22Rv1 (cell line): ENCODE measurements around the gene NOB1.
A peak's percentile ranks its signal among the peaks of the same experiment; 100 is the strongest.
"Not testable (repeated sequence)": the region's sequence is repeated elsewhere in the genome, so short reads cannot be mapped to it uniquely, and the experiment has no call there.

ENCODE experiments used
- H3K27ac ChIP-seq: fragments of 450-650 bp; 2 replicates; pipeline ENCODE4 v1.5.1; 2017
- ZFX ChIP-seq: fragments of 450-650 bp; IDR thresholded peaks from 2 replicates; pipeline ENCODE4 v1.6.1; 2017; ENCODE audit warnings: antibody characterized with exemption, borderline replicate concordance
- TF ChIP-seq, protein P1 (sequence below): fragments of 450-650 bp; IDR thresholded peaks from 2 replicates; pipeline ENCODE4 v1.5.1; 2017; ENCODE audit warnings: mild to moderate bottlenecking

Gene NOB1

DNA sequence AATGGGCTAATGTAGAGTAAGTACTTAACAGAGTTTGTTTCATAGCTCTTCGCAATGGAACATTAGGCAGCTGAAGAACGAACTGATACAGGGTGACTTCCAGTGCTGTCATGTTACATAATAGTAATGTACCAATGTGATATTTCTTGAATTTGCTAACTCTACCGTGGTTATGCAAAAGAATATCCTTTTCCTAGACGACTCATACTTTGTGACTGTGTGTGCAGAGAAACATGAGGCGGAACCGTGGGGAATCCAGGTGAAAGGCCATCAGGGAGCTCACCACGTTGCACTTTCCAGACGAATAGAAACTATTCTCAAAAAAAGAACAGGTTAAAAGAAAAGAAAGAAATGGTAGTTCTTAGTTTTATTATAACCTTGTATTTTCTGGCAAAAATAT, 13.2 kb downstream of the NOB1 start:
- TF ChIP-seq ZFX = no peak
- TF ChIP-seq, protein P1, sequence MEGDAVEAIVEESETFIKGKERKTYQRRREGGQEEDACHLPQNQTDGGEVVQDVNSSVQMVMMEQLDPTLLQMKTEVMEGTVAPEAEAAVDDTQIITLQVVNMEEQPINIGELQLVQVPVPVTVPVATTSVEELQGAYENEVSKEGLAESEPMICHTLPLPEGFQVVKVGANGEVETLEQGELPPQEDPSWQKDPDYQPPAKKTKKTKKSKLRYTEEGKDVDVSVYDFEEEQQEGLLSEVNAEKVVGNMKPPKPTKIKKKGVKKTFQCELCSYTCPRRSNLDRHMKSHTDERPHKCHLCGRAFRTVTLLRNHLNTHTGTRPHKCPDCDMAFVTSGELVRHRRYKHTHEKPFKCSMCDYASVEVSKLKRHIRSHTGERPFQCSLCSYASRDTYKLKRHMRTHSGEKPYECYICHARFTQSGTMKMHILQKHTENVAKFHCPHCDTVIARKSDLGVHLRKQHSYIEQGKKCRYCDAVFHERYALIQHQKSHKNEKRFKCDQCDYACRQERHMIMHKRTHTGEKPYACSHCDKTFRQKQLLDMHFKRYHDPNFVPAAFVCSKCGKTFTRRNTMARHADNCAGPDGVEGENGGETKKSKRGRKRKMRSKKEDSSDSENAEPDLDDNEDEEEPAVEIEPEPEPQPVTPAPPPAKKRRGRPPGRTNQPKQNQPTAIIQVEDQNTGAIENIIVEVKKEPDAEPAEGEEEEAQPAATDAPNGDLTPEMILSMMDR = no peak
- H3K27ac ChIP-seq = no peak overlapping the region

DNA sequence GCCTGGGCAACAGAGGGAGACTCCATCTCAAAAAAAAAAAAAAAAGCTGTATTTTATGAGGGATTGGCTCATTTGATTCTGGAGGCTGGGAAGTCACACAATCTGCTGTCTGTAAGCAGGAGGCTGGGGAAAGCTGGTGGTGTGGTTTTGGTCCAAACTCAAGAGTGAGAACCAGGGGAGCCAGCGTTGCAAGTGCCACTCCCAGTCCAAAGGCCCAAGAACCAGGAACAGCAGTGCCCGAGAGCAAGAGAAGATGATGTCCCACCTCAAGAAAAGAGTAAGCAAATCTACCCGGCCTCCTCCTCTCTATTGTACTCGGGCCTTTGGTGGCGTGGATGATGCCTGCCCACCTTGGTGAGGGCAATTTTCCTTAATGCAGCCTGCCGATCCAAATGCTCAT, 22.6 kb downstream of the NOB1 start:
- no peak overlapping the region for H3K27ac ChIP-seq
- no peak for TF ChIP-seq ZFX
- TF ChIP-seq, protein P1 = no peak

DNA sequence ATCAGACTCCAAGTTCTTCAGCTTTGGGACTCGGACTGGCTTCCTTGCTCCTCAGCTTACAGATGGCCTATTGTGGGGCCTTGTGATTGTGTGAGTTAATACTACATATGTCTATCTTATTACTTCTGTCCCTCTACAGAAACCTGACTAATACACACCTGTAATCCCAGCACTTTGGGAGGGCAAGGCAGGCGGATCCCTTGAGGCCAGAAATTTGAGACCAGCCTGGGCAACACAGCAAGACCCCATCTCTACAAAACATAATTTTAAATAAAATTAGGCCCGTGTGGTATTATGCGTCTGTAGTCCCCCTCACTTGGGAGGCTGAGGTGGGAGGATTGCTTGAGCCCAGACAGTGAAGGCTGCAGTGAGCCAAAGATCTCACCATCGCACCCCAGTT, 23.4 kb downstream of the NOB1 start:
- not testable (repeated sequence) for H3K27ac ChIP-seq

DNA sequence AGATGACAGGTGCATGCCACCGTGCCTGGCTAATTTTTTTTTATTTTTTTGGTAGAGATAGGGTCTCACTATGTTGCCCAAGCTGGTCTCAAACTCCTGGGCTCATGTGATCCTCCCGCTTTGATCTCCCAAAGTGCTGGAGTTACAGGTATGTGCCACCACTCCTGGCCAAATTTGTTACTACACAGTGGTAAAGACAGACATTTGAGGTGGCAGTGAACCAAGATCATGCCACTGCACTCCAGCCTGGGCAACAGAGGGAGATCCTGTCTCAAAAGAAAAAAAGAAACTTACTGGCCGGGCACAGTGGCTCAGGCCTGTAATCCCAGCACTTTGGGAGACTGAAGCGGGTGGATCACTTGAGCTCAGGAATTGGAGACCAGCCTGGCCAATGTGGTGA, 25.7 kb downstream of the NOB1 start:
- not testable (repeated sequence) for H3K27ac ChIP-seq

DNA sequence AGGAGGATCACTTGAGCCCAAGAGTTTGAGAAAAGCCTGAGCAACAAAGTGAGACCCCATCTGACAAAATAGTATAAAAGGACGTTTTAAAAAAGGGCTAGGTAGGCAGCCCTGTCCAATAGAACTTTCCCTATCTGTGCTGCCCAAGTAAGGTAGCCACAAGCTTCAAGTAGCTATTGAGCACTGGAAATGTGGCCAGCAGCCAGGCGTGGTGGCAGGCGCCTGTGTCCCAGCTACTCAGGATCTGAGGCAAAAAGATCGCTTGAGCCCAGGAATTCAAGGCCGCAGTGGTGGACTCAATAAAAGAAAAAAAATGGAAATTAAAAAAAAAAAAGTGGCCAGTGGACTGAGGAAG, 26.8 kb downstream of the NOB1 start:
- peak overlapping the region; percentile 75; the same call in 1 of the 2 replicates for H3K27ac ChIP-seq
- no peak for TF ChIP-seq ZFX
- TF ChIP-seq, protein P1 = no peak

DNA sequence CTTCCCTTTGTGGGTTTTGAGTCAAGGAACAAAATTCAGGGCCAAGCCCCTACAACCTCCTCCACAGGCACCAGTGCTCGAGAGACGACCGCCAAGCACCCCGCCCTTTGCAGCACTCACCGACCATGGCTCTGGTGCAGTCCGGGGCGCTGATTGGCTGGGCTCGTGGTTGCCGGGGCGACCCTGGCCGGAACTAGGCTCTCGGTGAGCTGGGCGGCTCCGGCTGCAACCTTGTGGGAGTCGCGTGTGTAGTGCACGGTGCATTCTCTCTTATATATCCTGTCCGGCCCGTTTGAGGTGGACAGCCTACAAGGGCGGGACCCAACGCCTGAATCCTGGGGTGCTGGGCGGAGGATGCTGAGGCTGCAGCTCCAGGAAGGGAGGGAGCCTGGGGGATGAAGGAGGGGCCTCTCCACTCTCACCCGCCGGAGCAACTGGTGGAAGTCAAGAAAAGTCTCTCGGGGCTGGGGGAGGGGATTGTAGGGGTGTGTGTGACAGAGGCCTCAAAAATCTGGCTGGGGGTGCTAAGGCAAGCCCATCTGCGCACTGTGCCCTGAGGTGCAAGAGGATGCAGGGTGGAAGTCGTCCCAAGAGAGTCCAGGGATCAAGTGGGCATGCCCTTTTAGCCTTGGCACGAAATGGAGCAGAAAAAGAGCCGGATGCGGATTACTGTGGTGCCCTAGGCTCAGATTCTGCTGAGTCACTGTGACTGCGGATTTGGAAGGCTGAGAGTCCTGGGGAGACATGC, 28.2 kb downstream of the NOB1 start, which contains the start of gene NQO1:
Gene NQO1, minus strand, starts transcription at position 248 of the 748 bp plus-strand sequence. Its CDS starts 121 bp downstream, at position 127.
- peak within 1 kb of the TSS; percentile 75 for H3K27ac ChIP-seq
- TF ChIP-seq ZFX = no peak
- TF ChIP-seq, protein P1 = no peak

DNA sequence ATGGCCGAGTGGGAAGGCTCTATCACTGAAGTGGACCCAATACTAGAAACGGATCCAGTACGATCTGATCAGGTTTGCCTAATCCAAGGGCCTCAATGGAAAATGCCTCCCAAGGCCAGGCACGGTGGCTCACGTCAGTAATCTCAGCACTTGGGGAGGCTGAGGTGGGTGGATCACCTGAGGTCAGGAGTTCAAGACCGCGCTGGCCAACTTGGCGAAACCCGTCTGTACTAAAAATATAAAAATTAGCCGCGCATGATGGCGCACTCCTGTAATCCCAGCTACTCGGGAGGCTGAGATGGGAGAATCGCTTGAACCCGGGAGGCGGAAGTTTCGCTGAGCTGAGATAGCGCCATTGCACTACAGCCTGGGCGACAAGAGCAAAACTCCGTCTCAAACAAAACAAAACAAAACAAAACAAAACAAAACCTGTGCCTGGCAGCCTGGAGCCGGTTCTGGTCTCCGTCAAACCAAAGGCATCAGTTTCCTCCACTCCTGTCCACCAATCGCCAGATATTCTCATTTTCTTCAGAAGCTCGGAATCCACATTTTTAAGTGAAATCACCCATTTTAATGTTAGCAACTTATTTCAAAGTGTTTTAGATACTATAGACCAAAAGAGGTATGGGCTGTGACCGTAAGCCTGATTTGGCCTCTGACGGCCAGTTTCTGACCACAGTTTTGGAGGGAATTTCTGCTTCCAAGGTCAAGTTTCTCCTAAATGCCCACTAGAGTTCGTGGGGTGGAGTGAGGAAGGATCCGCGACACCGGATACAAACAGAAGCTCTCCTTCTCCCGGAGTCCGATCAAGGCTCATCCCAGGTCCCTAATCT, 29.0 kb downstream of the NOB1 start:
- H3K27ac ChIP-seq = peak overlapping the region; percentile 75
- TF ChIP-seq, protein P1 = 0 out of 2 replicates have a peak, but pooled peaks have one; percentile 7
- no peak for TF ChIP-seq ZFX

DNA sequence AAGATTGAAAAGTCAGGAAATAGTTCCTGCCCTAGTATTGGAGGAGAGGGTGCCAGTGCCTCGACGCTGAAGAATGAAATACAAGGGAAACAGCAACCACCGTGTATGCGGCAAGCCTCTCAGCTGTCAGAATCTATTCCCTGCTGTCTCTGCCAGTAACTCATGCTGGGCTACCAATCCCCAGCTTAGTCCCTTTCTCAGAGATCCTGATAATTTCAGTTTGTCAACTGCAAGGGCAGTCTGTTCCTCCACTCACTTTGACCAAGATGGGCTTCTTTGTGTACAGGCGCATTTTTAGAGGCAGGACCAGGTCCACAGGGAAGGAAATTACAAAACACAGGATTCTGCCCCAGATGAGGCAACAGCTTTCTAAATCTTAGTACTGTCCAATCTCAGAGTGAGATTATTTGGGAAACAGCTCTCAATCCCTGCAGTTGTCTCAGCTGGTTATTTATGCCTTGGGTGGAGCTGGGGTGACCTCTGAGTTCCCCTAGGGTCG, 29.7 kb downstream of the NOB1 start:
- peak overlapping the region; percentile 75 for H3K27ac ChIP-seq
- TF ChIP-seq ZFX = no peak
- TF ChIP-seq, protein P1 = no peak
